Germinal center (tissue), 1 donor: ENCODE measurements around the gene EXOC4.

Experiments
- DNase-seq: peaks from one replicate; pipeline ENCODE4 v3.0.0; 2012; ENCODE audit warnings: mixed read lengths, low spot score

The EXOC4 gene

DNA sequence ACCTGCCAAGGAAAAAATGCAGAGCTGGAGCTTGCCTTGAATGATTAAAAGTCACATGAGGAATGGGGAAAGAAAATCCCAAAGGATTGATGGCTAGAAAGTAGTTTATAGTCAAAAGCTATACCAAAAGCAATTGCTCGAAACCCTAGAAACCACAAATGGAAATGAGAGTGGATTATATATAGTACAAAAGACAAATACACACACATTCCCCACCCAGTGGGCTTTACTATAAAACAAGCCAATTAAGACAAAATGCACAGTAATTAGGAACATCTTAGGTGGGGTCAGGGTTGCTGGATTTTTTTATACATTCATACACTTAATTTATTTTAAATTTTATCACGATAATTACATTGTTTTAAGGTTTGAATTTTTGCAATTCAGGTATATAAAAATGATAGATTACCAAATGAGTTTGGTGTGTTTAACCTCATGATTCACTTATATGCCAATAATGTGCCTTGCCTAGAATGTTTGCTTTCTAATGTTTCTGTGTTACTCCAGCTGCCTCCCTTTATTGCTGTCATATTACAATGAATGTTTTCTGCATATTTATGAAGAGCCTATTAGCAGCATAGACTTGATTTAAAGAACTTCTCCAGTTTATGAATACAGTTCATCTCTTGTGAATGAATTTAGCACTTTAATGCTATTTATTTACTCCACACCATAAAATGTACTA is 421.3 kb downstream of the EXOC4 start:
- DNase-seq, result no peak

GRCh38 chr7:133675510-133676218 is 422.8 kb downstream of the EXOC4 start:
- no peak for DNase-seq

- DNase-seq, result no peak
Measured at GRCh38 chr7:133676805-133677370, 424.0 kb downstream of the EXOC4 start.

- no peak for DNase-seq
Measured at GRCh38 chr7:133678137-133678814, 425.4 kb downstream of the EXOC4 start.

GRCh38 chr7:133679977-133680376 is 427.1 kb downstream of the EXOC4 start:
- no peak for DNase-seq

GRCh38 chr7:133681529-133681928 is 428.7 kb downstream of the EXOC4 start:
- no peak for DNase-seq

- DNase-seq, result no peak
Measured at GRCh38 chr7:133682364-133683181, 429.7 kb downstream of the EXOC4 start.

DNA sequence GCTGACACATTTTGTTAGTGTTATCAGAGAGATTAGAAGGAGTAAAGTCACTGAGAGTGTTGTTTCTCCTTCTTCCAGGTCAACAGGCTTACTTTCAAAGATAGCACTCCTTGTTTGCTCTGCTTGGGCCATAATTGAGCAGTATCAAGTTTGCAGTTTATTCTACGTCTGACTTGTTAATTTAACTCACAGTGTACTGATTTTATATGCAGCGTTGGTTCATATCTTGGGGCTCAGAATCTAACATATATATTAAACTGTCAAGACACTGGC is 430.2 kb downstream of the EXOC4 start:
- DNase-seq, result no peak

- DNase-seq, result no peak
Measured at GRCh38 chr7:133688483-133689239, 435.8 kb downstream of the EXOC4 start.

DNA sequence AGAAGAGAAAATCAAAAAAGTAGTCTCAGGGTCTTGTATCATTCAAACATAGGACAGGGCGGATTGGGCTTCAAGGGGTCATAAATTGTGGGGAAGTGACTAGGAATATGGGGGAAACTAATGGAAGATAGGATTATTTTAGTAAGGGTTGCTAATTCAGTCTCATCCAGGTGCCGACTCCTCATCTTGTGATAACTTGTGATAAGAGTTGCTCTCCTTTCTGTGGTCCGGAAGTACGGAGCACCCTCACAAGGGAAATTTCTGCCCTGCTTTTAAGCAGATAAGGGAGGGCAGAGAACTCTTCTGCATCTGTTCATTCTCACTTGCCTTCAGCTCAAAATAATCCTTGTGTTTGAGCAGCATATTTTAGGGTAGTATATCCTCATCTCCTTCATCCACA is 437.9 kb downstream of the EXOC4 start:
- DNase-seq, result no peak

DNA sequence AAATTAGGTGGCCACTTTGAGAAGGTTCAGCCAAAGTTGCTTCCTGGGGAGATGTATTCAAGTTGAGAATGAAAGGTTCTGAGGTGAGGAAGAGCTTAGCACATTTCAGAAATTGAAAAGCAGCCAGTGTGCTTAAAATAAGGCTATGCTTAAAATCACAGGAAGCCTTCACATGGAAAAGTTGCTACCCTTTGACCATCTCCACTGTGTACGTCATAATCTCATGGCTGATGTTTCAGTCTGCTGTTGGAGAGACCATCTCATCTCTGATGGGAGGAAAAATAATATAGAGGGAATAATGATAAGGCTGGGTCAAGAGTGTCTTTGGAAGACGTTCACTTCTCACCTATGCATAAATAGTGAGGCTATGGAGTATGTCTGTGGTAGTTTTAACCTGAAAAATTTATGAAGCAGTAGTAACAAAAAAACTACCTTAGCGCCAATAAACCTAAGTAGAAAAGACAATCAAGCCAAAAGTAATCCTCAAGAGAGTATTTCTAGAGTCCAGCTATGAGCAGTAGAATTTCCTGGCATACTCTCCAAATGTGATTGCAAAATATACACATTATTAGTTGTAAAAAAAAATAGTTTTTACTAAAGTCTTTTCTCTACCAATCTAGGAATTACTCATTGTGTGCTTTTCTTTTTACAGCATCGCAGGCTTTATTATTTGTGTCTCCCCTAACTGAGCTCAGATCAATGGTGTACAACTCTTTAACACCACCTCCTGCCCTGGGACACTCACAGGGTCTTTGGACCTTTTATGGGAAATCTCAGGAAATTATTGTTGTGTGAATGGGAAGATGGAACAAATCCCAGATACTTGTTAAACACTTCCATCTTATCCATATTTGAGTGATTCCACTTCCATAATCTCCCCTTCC is 439.1 kb downstream of the EXOC4 start:
- DNase-seq, result no peak

GRCh38 chr7:133693281-133693680 is 440.4 kb downstream of the EXOC4 start:
- DNase-seq, result no peak

DNA sequence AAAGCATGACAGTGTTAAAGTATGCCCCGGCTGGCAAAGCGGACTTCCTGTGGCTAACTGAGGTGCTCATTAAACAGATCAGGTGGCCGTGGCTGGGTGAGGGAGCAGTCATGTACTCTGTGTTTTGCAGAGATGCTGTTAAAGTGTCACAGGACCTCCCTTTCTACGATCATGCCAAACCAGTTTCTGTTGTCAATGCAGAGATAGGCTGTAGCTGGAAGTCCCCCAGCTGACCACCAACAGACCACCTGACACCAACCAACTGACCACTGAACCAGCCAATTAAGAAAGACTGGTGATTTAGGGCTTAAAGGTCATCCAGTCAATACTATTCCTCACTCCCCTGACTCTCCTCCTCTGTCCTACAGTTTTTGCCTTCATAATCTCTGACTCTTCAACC is 443.2 kb downstream of the EXOC4 start:
- DNase-seq, result no peak

DNA sequence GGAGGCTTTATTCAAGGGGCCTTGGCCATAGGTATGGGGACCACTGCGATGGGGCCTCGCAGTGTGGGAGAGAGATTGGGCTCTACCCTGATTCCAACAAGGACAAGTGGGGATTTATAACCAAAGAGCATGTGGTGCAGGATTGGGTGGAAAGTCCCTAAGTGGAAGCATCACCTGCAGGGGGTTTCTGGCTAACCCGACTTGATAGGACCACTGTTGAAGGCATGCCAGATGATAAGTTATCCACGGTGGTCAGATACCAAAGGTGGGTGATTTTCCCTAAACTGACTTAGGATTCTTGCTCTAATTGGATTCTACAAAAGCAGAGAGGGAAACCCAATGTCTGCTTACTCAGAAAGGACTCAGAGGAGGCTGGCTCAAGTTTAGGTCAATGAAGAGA is 444.7 kb downstream of the EXOC4 start:
- DNase-seq, result no peak

DNA sequence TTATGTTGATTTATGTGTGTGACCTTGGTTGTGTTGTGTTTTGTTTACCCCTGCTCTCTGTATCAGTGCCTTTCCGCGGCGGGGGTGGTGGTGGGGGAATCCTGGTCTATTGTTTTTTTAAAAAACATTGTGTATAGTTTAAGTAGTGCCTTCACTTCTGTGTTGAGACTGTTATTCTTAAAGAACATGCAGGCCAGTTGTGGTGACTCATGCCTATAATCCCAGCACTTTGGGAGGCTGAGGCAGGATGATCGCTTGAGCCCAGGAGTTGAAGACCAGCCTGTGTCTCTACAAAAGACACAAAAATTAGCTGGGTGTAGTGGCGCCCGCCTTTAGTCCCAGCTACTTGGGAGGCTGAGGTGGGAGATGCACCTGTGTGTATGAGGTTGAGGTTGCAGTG is 445.2 kb downstream of the EXOC4 start:
- DNase-seq, result no peak

DNA sequence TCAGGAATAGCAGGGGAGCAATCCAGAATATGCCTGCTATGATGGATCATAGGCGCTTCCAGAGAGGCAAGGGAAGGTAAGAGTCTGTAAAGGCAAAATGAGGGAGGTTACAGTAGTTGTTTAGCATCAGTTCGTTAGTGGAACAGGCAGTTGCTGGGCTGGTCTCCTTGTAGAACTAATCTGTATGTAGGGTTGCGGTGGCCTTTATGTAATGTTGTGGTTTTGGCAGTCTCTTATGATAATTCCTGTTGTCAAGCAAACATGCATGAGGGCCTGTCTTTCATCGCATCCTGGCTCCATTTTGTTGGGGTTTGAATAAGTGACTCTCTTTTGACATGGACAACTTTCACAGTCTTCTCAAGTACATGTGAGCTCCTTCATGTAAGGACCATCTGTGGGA is 446.5 kb downstream of the EXOC4 start:
- no peak for DNase-seq

DNA sequence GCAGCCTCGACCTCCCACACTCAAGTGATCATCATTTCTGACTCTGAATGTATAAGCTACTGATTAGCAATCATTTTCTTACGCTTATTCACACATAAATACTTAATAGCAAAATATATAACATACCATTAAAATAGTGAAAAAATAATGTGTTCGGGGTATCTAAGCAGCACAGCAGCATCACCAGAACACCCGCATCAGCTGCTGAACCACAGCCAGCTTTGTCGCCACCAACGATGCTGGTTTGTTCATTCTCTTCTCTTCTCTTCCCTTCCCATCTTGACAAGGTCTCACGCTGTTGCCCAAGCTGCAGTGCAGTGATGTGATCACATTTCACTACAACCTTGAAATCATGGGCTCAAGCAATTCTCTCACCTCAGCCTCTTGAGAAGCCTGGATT is 449.2 kb downstream of the EXOC4 start:
- no peak for DNase-seq

DNA sequence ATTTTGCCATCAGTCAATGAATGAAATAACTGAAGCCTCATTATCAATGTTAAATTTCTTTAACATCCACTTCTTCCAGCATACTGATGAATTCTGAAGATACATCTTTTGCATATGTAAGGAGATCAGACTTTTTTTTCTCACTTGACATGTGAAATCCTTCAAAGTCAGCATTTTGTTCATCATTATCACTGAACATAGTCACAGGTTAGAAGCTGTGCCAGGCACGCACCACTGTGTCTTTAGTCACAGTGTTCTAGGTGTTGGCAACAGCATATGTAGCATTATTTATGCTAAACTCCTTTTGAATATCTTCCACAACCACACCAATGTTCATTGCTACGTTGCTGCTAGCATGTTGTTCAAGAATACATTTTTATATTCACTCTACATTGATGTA is 450.1 kb downstream of the EXOC4 start:
- no peak for DNase-seq

GRCh38 chr7:133703547-133703946 is 450.7 kb downstream of the EXOC4 start:
- no peak for DNase-seq

DNA sequence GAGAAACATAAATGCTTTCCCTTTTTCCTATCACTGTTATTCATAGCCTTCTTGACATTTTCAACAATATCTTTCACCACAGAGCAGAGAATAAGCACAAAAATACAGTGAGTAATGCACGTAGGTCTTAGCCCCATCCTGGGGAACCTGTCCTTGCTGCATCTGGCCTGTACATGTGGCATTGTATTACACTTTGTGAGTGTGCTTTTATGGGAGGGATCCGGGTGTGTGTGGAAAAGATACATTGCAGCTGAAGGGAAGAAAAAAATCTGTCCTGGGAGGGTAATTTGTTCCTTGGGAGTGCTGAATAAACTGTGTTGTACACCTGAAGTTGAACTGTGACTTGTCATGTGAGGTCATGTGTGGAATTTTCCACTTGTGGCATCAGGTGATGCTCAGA is 451.6 kb downstream of the EXOC4 start:
- DNase-seq, result no peak

DNA sequence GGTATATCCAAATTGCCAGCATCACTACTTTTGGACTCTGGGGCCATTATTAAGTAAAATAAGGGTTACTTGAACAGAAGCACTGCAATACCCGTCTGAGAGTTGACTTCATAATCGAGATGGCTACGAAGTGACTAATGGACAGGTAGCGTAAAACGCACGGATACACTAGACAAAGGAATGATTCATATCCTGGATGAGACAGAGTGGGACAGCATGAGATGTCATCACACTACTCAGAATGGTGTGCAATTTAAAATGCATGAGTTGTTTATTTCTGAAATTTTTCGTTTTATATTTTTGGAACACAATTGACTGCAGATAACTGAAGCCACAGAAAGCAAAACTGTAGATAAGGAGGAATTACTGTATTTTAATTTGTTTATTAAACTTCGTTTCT is 452.7 kb downstream of the EXOC4 start:
- no peak for DNase-seq
